ENCODE data around the gene PRM1. TPM values are rescaled to one million over a fixed set of nuclear protein-coding genes. Genes with fewer than 3 reads are reported as not detected.
A peak's percentile ranks its signal among the peaks of the same experiment; 100 is the strongest.

Gene PRM1
- total RNA-seq, 2 donors from 2014 or later: 1.8 to 992 TPM

DNA sequence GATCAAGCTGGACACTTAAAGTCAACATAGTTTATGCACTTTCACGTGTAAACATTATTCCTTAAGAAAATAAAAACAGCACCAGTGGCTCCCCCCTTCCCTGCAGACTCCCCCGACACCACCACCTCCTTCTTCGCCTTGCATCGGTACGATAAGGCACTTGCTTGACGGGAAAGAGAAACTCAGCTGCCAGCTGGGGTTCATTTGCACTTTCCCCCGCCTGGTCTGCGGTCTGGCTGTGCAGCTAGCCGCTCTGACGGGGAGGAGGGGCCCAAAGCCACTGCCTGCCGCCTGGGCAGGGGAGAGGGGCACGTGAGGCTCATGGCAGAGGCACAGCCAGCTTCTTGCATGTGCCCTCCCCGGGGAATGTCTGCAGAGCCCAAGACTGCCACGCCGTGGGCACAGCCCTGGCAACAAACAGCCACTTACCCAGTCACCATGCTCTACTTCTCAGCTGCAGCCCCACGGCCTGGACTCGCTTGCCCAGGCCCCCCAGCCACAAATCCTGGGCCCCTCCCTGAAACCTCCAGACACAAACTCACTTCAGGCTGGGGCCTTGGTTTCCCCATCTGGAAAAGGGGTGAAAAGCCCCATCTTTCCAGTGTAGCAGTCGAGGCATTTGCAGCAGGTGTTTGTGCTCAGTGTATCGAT is 16.5 kb upstream of the PRM1 start:
- peak overlapping the region in 1 of 2 donors; percentile 5 for H3K4me3 ChIP-seq
- intact Hi-C loops (cut with DNase I): no loop called here
- WGBS: 7% methylated on average over 19 of the region's 19 CpGs
- DNase-seq (ENCODE audit: low spot score): peak; percentile 84
- TF ChIP-seq CTCF (IDR thresholded peaks at IDR 0.05): peak in 2 of 4 experiments; percentile 33 to 40
- no peak for TF ChIP-seq POLR2A (IDR thresholded peaks at IDR 0.05)
- peak; percentile 76 for TF ChIP-seq POLR2AphosphoS5 (IDR thresholded peaks at IDR 0.05)
- no peaks in the 10 kb centered on the region for H3K36me3 ChIP-seq
- peak overlapping the region; percentile 49 to 55 for H3K27ac ChIP-seq
- peaks cover 2% of the 10 kb centered on the region for H3K4me1 ChIP-seq (replicated peaks)
- no peaks in the 10 kb centered on the region for H3K27me3 ChIP-seq (replicated peaks; ENCODE audit: insufficient read depth)
- H3K9me3 ChIP-seq: no peaks in the 10 kb centered on the region

DNA sequence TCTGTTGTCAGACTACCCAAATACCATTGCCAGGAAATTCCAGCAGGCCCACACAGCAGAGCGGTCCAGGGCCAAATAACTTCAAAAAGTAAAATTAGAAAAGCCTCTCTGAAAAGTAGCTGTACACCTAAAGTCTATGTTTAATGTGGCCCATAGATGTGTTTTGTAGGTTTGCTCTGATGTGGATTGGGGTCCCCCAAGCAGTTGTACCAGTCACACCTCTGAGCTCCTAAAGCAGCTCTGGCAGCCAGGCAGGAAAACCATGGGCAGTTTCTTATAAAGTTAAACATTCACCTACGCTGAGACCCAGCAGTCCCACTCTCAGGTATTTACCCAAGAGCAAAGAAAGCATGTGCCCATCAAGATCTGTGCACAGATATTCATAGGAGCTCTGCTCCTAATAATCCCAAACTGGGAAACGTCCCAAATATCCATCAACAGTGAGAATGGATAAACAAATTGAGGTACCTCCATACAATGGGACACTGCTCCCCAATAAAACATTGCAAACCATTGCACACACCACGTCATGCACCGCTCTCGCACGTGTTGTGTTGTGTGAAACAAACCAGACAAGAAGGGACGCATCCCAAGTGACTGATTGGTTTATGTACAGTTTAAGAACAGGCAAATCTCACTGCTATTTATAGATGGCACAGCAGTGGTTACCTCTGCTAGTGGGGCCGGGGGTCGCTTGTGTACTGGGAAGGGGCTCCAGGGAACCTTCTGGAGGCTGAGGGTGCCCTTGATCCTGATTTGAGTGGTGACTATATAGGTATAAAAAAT is 15.8 kb upstream of the PRM1 start:
- Histone ChIP-seq H3K4me1 (replicated peaks) (peaks cover 2% of the 10 kb centered on the region), H3K4me3 (peak overlapping the region in 1 of 2 donors; percentile 5), H3K9me3 (no peaks in the 10 kb centered on the region), H3K27ac (peak overlapping the region; percentile 49 to 55), H3K27me3 (replicated peaks; ENCODE audit: insufficient read depth) (no peaks in the 10 kb centered on the region), H3K36me3 (no peaks in the 10 kb centered on the region)
- peak; percentile 85 for DNase-seq (ENCODE audit: low spot score)
- 23% methylated on average over 9 of the region's 10 CpGs for WGBS
- intact Hi-C loops (cut with DNase I): no loop called here
- TF ChIP-seq CTCF (IDR thresholded peaks at IDR 0.05) (no peak), POLR2AphosphoS5 (IDR thresholded peaks at IDR 0.05) (peak; percentile 87), POLR2A (IDR thresholded peaks at IDR 0.05) (no peak)

GRCh38 chr16:11296351-11296705 is 15.2 kb upstream of the PRM1 start:
- Histone ChIP-seq H3K27ac (peak overlapping the region; percentile 41 to 55), H3K4me3 (no peak overlapping the region), H3K27me3 (replicated peaks; ENCODE audit: insufficient read depth) (no peaks in the 10 kb centered on the region), H3K36me3 (no peaks in the 10 kb centered on the region), H3K4me1 (replicated peaks) (peaks cover 2% of the 10 kb centered on the region), H3K9me3 (no peaks in the 10 kb centered on the region)
- WGBS: 54% methylated on average over 3 of the region's 3 CpGs
- intact Hi-C loops (cut with DNase I): no loop called here
- TF ChIP-seq POLR2A (IDR thresholded peaks at IDR 0.05) (no peak), CTCF (IDR thresholded peaks at IDR 0.05) (no peak), POLR2AphosphoS5 (IDR thresholded peaks at IDR 0.05) (no peak)
- no peak for DNase-seq (ENCODE audit: low spot score)

GRCh38 chr16:11295672-11296071 is 14.5 kb upstream of the PRM1 start:
- no peak for DNase-seq (ENCODE audit: low spot score)
- Histone ChIP-seq H3K27ac (peak overlapping the region in 1 of 2 donors; percentile 41), H3K4me1 (replicated peaks) (peaks cover 2% of the 10 kb centered on the region), H3K27me3 (replicated peaks; ENCODE audit: insufficient read depth) (no peaks in the 10 kb centered on the region), H3K4me3 (no peak overlapping the region), H3K9me3 (no peaks in the 10 kb centered on the region), H3K36me3 (no peaks in the 10 kb centered on the region)
- intact Hi-C loops (cut with DNase I): no loop called here
- TF ChIP-seq CTCF (IDR thresholded peaks at IDR 0.05): no peak
- no peak for TF ChIP-seq POLR2A (IDR thresholded peaks at IDR 0.05)
- no peak for TF ChIP-seq POLR2AphosphoS5 (IDR thresholded peaks at IDR 0.05)
- WGBS: 93% methylated on average over 4 of the region's 4 CpGs

Data from prostate gland (tissue), 2 donors.